ENCODE data around the gene ZSCAN21. TPM values are rescaled to one million over a fixed set of nuclear protein-coding genes. Genes with fewer than 3 reads are reported as not detected.

Gene ZSCAN21
- 9.8 TPM for total RNA-seq (2013)
- 1 to 10 TPM; 1.5 to 4.6 (median 4.4) TPM for polyA plus RNA-seq
- polyA minus RNA-seq: 3.5 and 4.7 TPM in 2 replicates
- 1.9 to 4.3 (median 3.6) reads per million in 11 experiments for total RNA-seq

- Histone ChIP-seq H3K27me3 (ENCODE audit: control insufficient read depth in 2 of 2, insufficient read depth in 2 of 2, low read length in 2 of 2) (no peaks in the 10 kb centered on the region), H3K4me3 (replicated peaks in 1 of 3; ENCODE audit: low read depth in 2 of 3, low read length in 3 of 3) (peak within 1 kb of the TSS; percentile 83 to 97 (median 87)), H3K9ac (ENCODE audit: insufficient read depth, low read length, poor library complexity, severe bottlenecking) (peak within 1 kb of the TSS; percentile 88), H3K27ac (ENCODE audit: low read depth in 1 of 2, low read length in 2 of 2) (peak within 1 kb of the TSS; percentile 88 to 96), H3K4me2 (replicated peaks; ENCODE audit: extremely low read depth, low read length, poor library complexity, severe bottlenecking) (peak within 1 kb of the TSS; percentile 93), H3K4me1 (ENCODE audit: control insufficient read depth in 1 of 2, insufficient read depth in 2 of 2, low read length in 2 of 2) (peaks cover 14 to 18% of the 10 kb centered on the region in 2 donors), H3K36me3 (replicated peaks in 1 of 2; ENCODE audit: control insufficient read depth in 1 of 2, insufficient read depth in 2 of 2, low read length in 2 of 2) (no peaks in the 10 kb centered on the region), H3K9me3 (replicated peaks in 1 of 2; ENCODE audit: control insufficient read depth in 1 of 2, insufficient read depth in 1 of 2, low read length in 2 of 2) (no peaks in the 10 kb centered on the region), H3K79me2 (ENCODE audit: insufficient read depth, low read length) (peaks cover 12% of the 10 kb centered on the region), H4K20me1 (ENCODE audit: insufficient read depth, low read length) (no peaks in the 10 kb centered on the region), H2AFZ (ENCODE audit: insufficient read depth, low read depth, low read length, poor library complexity, severe bottlenecking) (peak within 1 kb of the TSS; percentile 98)
- peak; percentile 25 for TF ChIP-seq CTCF (IDR thresholded peaks at IDR 0.05)
- Mint-ChIP-seq H3K36me3 (peaks cover 0 to 2% of the 10 kb centered on the region in 2 donors), H3K27me3 (ENCODE audit: low read depth in 3 of 3) (peaks cover 2 to 6% (median 2%) of the 10 kb centered on the region in 3 donors), H3K4me3 (peak within 1 kb of the TSS; percentile 86 to 93), H3K27ac (peak within 1 kb of the TSS; percentile 88 to 98 (median 95)), H3K4me1 (peaks cover 14% of the 10 kb centered on the region), H3K9me3 (no peaks in the 10 kb centered on the region)
- intact Hi-C loops (cut with micrococcal nuclease): loop anchor here (10.0 kb wide), 2 partner anchors 55 to 135 kb away; partner anchors contain the start of gene TRIM4 (in 2 of the 2)
- peak; percentile 81 to 89 (median 84) for DNase-seq
- WGBS (ENCODE audit: insufficient coverage): under 1% methylated on average over 43 of the region's 47 CpGs
Observed at GRCh38 chr7:100049441-100050291, at the start of gene ZSCAN21. ZSCAN21 (plus strand) TSS chr7:100049774; CDS start chr7:100057007, 7,233 bp downstream.

- no peak overlapping the region for H2AFZ ChIP-seq (ENCODE audit: insufficient read depth, low read depth, low read length, poor library complexity, severe bottlenecking)
- Mint-ChIP-seq H3K27me3 (ENCODE audit: low read depth in 3 of 3) (peaks cover 1 to 6% (median 3%) of the 10 kb centered on the region in 3 donors), H3K36me3 (no peaks in the 10 kb centered on the region), H3K27ac (no peak overlapping the region), H3K4me3 (no peak overlapping the region), H3K4me1 (peaks cover 14% of the 10 kb centered on the region), H3K9me3 (peaks cover 0 to 4% (median 0%) of the 10 kb centered on the region in 7 donors)
- 99% methylated on average over 11 of the region's 13 CpGs for WGBS (ENCODE audit: insufficient coverage)
- peaks cover 14 to 17% of the 10 kb centered on the region in 2 donors for H3K4me1 ChIP-seq (ENCODE audit: control insufficient read depth in 1 of 2, insufficient read depth in 2 of 2, low read length in 2 of 2)
- intact Hi-C loops (cut with micrococcal nuclease): no loop called here
- no peak overlapping the region for H3K27ac ChIP-seq (ENCODE audit: low read depth in 1 of 2, low read length in 2 of 2)
- H4K20me1 ChIP-seq (ENCODE audit: insufficient read depth, low read length): no peaks in the 10 kb centered on the region
- TF ChIP-seq CTCF (IDR thresholded peaks at IDR 0.05): no peak
- DNase-seq: no peak
- H3K36me3 ChIP-seq (replicated peaks in 1 of 2; ENCODE audit: control insufficient read depth in 1 of 2, insufficient read depth in 2 of 2, low read length in 2 of 2): no peaks in the 10 kb centered on the region
- H3K9ac ChIP-seq (ENCODE audit: insufficient read depth, low read length, poor library complexity, severe bottlenecking): no peak overlapping the region
- H3K4me3 ChIP-seq (replicated peaks in 1 of 3; ENCODE audit: low read depth in 2 of 3, low read length in 3 of 3): no peak overlapping the region
- H3K79me2 ChIP-seq (ENCODE audit: insufficient read depth, low read length): no peaks in the 10 kb centered on the region
- H3K4me2 ChIP-seq (replicated peaks; ENCODE audit: extremely low read depth, low read length, poor library complexity, severe bottlenecking): no peak overlapping the region
- no peaks in the 10 kb centered on the region for H3K27me3 ChIP-seq (ENCODE audit: control insufficient read depth in 2 of 2, insufficient read depth in 2 of 2, low read length in 2 of 2)
- H3K9me3 ChIP-seq (replicated peaks in 1 of 2; ENCODE audit: control insufficient read depth in 1 of 2, insufficient read depth in 1 of 2, low read length in 2 of 2): no peaks in the 10 kb centered on the region
Observed at GRCh38 chr7:100000239-100000638, 49.3 kb upstream of the ZSCAN21 start.
